NB4 (cell line): ENCODE results near the gene NKD1.

Source experiments
- DNase-seq: peaks from one replicate; pipeline ENCODE4 v3.0.0; 2010; ENCODE audit warnings: low read depth
- H3K4me3 ChIP-seq: one replicate; pipeline ENCODE4 v1.5.1; 2011; ENCODE audit warnings: mild to moderate bottlenecking, low read depth, low read length, moderate library complexity
- CTCF ChIP-seq: IDR thresholded peaks from one replicate; pipeline ENCODE4 v1.5.1; 2012; ENCODE audit warnings: low read depth, low read length
- MAX ChIP-seq: IDR thresholded peaks from 2 replicates; pipeline ENCODE4 v1.6.1; 2011; ENCODE audit warnings: low read depth, low read length
- MYC ChIP-seq: IDR thresholded peaks from 2 replicates; pipeline ENCODE4 v1.6.1; 2011; ENCODE audit warnings: low read depth, low read length
- POLR2A ChIP-seq: IDR thresholded peaks from 2 replicates; pipeline ENCODE4 v1.6.1; 2011; ENCODE audit warnings: mild to moderate bottlenecking; ENCODE audit not compliant: insufficient read length; ENCODE audit errors: extremely low read depth

The NKD1 gene

GRCh38 chr16:50517450-50518252 is 30.5 kb upstream of the NKD1 start:
- DNase-seq = no peak
- no peak for TF ChIP-seq POLR2A
- TF ChIP-seq CTCF = no peak
- no peak for TF ChIP-seq MYC

GRCh38 chr16:50519001-50519400 is 29.2 kb upstream of the NKD1 start:
- TF ChIP-seq CTCF = no peak
- TF ChIP-seq MYC = no peak
- no peak for TF ChIP-seq MAX
- TF ChIP-seq POLR2A = no peak
- DNase-seq = no peak
- no peak overlapping the region for H3K4me3 ChIP-seq

More at GRCh38 chr16:50517450-50518252, 30.5 kb upstream of the NKD1 start:
- H3K4me3 ChIP-seq = no peak overlapping the region

- H3K4me3 ChIP-seq = no peak overlapping the region
- DNase-seq = no peak
- no peak for TF ChIP-seq MYC
- TF ChIP-seq CTCF = no peak
- no peak for TF ChIP-seq POLR2A
- TF ChIP-seq MAX = no peak
Observed at GRCh38 chr16:50519602-50520001, 28.6 kb upstream of the NKD1 start.

- TF ChIP-seq POLR2A = no peak
- no peak for TF ChIP-seq MYC
- no peak for TF ChIP-seq CTCF
- no peak for TF ChIP-seq MAX
- no peak overlapping the region for H3K4me3 ChIP-seq
- DNase-seq = no peak
Observed at GRCh38 chr16:50520451-50521245, 27.5 kb upstream of the NKD1 start.

GRCh38 chr16:50521246-50521900 is 26.8 kb upstream of the NKD1 start:
- TF ChIP-seq CTCF (no peak), MYC (no peak), MAX (no peak)
- DNase-seq = no peak
- no peak overlapping the region for H3K4me3 ChIP-seq
